Activated gamma-delta T cell treated with Interleukin-2 at 50 U/mL for 16 hours (primary cell): ENCODE data around the gene CD300C.
"Not testable (repeated sequence)": the region's sequence is repeated elsewhere in the genome, so short reads cannot be mapped to it uniquely, and the experiment has no call there.

ENCODE experiments used
- DNase-seq: peaks from one replicate; pipeline ENCODE4 v3.0.0-alpha.2; 2020

CD300C gene

GRCh38 chr17:74529243-74529642 lies 16.7 kb downstream of the CD300C start:
- DNase-seq = no peak

GRCh38 chr17:74528491-74529199 lies 17.3 kb downstream of the CD300C start:
- no peak for DNase-seq

GRCh38 chr17:74527756-74528155 lies 18.2 kb downstream of the CD300C start:
- DNase-seq = no peak

- no peak for DNase-seq
Observed at GRCh38 chr17:74527081-74527480, 18.8 kb downstream of the CD300C start.

- DNase-seq = no peak
Observed at GRCh38 chr17:74526681-74527080, 19.2 kb downstream of the CD300C start.

- DNase-seq = no peak
Observed at GRCh38 chr17:74525781-74526288, 20.1 kb downstream of the CD300C start.

- DNase-seq = no peak
Observed at GRCh38 chr17:74525465-74525725, 20.5 kb downstream of the CD300C start.

GRCh38 chr17:74524653-74525464 lies 21.1 kb downstream of the CD300C start:
- DNase-seq = no peak

GRCh38 chr17:74523308-74523707 lies 22.6 kb downstream of the CD300C start:
- DNase-seq = no peak

- DNase-seq = no peak
Observed at GRCh38 chr17:74522381-74523105, 23.4 kb downstream of the CD300C start.

GRCh38 chr17:74521701-74522201 lies 24.2 kb downstream of the CD300C start:
- no peak for DNase-seq

- no peak for DNase-seq
Observed at GRCh38 chr17:74520790-74521480, 25.0 kb downstream of the CD300C start.

GRCh38 chr17:74520016-74520434 lies 25.9 kb downstream of the CD300C start:
- no peak for DNase-seq

GRCh38 chr17:74518413-74518981 lies 27.4 kb downstream of the CD300C start:
- DNase-seq = not testable (repeated sequence)

- DNase-seq = no peak
Observed at GRCh38 chr17:74516561-74517328, 29.2 kb downstream of the CD300C start.

GRCh38 chr17:74515941-74516340 lies 30.0 kb downstream of the CD300C start:
- no peak for DNase-seq

GRCh38 chr17:74514632-74515334 lies 31.1 kb downstream of the CD300C start:
- DNase-seq = no peak

GRCh38 chr17:74513987-74514631 lies 31.8 kb downstream of the CD300C start:
- DNase-seq = no peak

GRCh38 chr17:74512624-74513091 lies 33.3 kb downstream of the CD300C start:
- no peak for DNase-seq

GRCh38 chr17:74512036-74512435 lies 33.9 kb downstream of the CD300C start:
- DNase-seq = no peak
